NCI-H524 treated with DMSO at 0.1 percent for 48 hours (cell line): ENCODE data around the gene ADGRF1.
"Not testable (repeated sequence)": the region's sequence is repeated elsewhere in the genome, so short reads cannot be mapped to it uniquely, and the experiment has no call there.

Experiments
- DNase-seq: peaks from one replicate; lab custom pipeline; 2025; lab: John Stamatoyannopoulos, UW

Gene ADGRF1

GRCh38 chr6:47061309-47062300 lies 19.5 kb upstream of the ADGRF1 start:
- no peak for DNase-seq

DNA sequence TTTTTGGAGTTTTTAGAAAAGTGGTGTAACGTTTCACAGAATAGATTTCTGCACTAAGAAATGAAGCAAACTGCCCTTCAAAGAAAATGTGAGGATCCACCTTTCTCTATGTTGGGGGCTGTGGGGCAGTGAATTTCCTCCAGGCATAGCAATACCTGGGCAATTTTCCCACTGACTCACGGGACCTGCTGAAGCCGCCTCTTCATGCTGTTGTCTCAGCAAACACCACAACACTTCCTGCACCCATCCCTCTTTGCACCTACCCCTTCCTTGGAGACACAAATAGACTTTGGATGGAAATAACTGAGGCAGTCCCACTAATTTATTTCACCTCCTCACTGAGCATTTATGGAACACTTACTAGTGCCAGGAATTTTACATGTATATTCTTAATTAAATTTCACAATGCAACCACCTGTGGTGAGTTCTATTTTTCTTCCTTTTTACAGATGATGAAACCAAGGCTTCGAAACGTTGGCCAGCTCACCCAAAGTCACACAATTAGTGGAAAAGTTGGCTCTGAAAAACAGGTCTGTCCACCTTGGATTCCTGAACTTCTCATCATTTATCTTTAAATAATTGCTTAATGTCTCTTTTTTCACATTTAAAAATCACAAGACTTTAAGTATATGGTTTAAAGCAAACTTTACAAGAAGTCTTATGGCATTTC lies 17.2 kb upstream of the ADGRF1 start:
- DNase-seq, result no peak

GRCh38 chr6:47057830-47058540 lies 15.9 kb upstream of the ADGRF1 start:
- DNase-seq, result no peak

DNA sequence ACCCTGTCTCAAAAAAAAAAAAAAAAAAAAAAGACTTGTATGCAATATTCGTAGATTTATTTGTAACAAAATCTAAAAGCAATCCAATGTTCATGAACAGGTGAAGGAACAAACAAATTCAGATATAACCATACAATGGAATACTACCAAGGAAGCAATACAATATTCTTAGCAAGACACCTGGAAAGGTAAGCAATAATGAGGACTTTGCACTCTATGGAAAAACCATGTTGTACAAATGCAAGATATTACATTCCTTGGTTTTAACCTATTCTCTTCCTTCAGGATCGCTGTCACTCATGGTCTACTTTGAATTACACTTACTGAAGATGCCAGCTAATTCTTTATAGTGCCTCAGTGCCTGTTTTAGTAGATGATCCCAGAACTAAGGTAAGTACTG lies 14.7 kb upstream of the ADGRF1 start:
- DNase-seq, result no peak

DNA sequence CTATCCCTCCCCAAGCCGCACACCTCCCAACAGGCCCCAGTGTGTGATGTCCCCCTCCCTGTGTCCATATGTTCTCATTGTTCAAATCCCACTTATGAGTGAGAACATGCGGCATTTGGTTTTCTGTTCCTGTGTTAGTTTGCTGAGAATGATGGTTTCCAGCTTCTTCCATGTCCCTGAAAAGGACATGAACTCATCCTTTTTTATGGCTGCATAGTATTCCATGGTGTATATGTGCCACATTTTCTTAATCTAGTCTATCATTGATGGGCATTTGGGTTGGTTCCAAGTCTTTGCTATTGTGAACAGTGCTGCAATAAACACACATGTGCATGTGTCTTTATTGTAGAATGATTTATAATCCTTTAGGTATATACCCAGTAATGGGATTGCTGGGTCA lies 12.2 kb upstream of the ADGRF1 start:
- not testable (repeated sequence) for DNase-seq

- no peak for DNase-seq
These were observed 6.5 kb upstream of the ADGRF1 start for GRCh38 chr6:47048638-47049037.

DNA sequence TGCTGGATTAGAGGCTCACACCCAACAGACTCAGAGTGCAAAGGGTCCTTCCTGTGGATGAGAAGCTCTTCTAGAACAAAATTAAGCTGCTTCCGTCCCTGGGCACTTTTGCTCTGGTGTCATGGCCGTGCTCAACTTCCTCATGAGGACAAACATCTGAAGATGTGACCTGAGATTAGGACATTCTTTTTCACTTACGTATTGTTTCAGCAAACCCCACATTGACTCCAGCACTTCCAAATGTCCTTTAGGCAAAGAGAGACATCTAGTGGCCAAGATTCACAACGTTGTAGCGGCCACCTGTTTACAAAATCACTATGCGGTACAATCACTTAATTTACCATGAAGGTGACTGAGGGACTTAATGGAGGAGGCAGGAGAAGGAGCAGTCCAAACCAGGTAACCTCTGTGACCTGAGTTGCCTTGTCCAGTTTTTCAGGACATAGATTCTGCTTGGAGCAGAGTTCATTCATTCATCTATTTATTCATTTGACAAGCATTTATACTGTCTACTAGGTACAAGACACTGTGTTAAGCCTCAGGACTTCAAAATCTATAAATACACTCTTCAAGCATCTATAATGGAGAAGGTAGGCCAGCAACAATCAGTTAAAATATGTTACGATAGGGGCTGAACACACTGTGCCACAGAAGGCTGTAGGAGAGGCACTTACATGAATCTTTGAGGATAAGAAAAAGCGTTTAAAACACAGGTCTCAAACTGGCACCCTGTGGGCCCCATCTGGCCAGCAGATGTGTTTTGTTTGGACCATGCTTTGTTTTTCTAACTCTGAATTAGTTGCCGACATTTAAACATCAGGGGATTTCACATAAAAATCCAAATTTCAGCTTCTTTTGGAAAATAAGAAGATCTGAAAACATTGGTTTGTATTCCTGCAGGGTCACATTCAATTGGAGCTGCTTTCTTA lies 5.6 kb upstream of the ADGRF1 start:
- peak; percentile 8 for DNase-seq

DNA sequence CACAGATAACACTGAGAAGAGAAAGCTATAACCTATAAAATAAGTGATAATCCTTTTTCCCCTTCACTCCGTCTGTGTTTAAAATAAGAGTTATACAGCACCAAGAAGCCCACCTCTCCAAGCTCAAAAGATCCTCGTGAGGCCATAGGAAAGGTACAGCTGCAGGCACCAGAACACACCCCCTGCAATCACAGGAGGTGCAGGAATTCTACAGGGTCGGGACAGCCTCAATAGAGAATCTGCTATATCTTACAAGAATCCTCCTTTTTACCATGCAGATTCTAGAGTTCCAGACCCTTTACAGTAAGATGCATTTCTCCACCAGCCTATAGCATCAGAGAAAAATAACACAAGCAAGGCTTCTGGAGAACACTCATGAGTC lies 5.0 kb upstream of the ADGRF1 start:
- DNase-seq, result no peak

DNA sequence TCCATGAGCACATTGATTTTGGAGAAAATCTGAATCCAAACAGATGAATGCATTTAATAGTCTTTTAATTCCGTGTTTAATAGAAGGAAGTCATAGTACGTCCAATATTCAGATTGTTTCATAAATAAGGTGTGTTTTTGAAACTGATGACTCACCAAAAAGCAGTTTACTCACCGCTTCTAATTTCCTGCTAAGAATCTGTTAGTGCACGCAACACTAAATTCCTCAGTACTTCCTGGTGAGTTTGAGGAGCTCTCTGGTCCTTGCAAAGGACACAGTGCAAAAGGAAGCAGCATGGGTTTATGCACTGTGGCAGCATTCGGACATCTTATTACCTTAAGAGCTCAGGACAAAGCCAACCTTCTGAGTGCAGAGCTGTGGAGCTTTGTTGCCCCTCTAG lies 2.3 kb upstream of the ADGRF1 start:
- no peak for DNase-seq

GRCh38 chr6:47043286-47043685 lies 1.2 kb upstream of the ADGRF1 start:
- no peak for DNase-seq

GRCh38 chr6:47041741-47042140 lies 391 bp downstream of the ADGRF1 start:
- no peak for DNase-seq

DNA sequence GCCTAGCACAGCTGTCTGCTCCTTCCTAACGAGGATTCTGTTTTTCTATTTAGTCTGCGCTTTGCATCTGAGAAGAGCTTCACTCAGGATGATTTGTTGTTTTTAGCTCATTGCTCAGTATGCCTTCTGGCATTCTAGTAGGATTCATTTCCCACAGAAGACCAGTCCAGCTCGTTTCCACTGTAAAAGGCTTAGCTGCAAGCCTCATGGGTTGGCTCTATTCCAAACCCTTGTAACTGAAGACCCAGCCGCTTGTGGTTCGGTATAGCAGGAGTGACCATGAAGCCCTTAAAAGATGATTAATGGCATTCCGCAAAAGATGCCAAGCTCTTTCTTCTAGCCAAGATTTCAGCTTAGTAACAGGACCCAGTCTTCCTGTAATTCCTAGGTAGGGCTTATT lies 7.2 kb downstream of the ADGRF1 start:
- peak; percentile 76 for DNase-seq

DNA sequence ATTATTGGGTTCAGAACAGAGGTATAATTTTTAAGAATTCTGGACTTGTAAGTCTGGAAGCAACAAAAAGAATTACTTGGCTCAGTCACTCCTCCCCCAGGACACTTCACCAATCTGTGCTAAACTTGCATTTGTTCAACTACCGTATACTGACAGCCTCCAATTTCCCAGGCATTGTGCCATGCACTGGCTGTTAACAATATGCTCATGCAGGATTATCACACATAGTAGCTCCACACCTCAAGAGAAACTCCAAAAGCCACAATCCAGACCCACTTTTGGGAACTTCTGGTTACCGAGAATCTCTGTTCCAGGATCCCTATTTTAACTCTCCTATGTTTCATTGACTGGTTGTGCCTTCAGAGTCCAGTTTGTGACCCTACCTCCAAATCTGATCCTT lies 7.7 kb downstream of the ADGRF1 start:
- DNase-seq, result no peak

DNA sequence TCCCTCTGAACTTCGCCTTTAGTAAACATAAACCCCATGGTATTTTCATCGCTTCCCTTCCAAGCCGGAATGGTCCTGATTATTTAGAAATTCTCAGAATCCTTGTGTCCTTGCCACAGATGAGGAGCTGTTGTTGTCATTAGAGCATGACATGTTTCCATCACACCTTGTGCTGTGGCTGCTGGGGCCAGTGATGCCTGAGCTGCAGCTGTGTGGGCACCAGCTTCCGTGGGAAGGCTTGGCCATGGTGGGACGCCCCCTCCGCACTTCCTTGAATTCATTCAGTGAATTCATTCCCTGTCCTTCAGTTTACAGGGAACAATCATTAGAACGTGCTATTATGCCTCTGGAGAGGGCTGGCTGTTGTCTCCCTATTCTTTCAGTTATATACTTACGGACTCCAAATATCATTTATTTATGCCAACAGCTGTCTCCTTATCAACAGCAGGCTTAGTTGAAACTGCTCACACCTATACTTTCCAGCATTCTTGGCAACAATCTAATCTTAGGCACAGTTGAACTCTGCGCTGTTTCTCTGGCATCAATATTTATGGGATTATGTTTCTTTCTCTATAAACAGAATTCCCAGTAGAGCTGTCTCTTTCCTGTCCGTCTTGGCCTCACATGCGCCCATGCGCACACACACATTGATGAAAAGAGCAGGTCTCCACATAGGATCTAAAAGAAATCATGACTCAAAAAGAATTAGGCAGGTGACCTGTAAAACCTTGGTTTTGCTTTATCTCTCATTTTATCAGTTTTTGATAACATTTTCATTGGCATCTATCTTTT lies 9.0 kb downstream of the ADGRF1 start:
- no peak for DNase-seq

GRCh38 chr6:47031656-47032055 lies 10.5 kb downstream of the ADGRF1 start:
- no peak for DNase-seq

- DNase-seq, result no peak
These were observed 12.1 kb downstream of the ADGRF1 start for GRCh38 chr6:47029865-47030561.

DNA sequence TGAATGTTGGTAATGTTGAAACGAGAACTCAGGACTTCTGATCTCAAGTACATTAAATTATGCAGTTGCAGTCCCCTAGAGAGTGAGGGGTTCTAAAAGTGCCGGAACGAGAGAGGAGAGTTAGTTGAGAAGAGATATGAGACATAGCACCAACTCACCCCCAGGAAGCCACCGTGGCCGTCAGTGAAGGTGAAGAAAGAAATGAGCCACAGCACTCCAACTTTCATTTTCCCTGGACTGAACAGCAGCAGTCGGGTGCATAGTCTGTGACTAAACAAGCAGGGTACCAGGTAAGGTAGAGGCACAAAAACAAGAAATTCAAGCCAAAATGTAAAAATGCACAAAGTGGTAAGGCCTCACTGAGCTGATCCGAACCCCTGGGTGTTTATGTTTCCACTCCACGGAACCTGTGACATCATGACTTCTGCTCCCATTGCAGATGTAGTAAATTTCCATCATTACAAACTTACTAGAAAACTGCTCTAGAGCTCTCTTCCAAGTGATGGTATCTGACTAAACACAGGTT lies 13.2 kb downstream of the ADGRF1 start:
- no peak for DNase-seq

GRCh38 chr6:47027315-47027714 lies 14.8 kb downstream of the ADGRF1 start:
- no peak for DNase-seq

DNA sequence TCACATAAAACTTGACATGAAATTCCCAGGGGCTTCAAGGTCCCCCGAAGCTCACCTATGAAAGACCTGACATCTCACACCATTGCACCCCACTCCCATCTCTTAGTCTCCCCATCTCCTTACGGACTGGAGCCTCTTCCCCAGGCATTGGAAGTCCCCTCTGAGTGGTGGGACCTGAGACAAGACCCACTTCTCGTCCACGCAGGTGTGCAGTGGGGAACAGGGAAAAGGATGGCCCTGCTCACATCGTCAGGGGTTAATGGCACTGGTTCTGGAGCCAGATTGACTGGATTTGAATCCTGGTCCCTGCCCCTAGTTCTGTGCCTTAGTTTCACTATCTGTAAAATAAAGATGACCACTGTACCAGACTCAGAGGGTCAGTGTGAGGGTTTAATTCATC lies 15.5 kb downstream of the ADGRF1 start:
- DNase-seq, result no peak

GRCh38 chr6:47023573-47023972 lies 18.6 kb downstream of the ADGRF1 start:
- no peak for DNase-seq
